Stimulated activated CD8-positive, alpha-beta memory T cell treated with anti-CD3 and anti-CD28 coated beads, Interleukin-12 subunit alpha, Interleukin-12 subunit beta, amount 100 ng/mL, for 1 hour (primary cell): Measurements from ENCODE around the gene APBA2.

ENCODE experiments used
- DNase-seq: peaks from one replicate; pipeline ENCODE4 v3.0.0-alpha.2; 2020; ENCODE audit warnings: low read depth

APBA2 gene

DNA sequence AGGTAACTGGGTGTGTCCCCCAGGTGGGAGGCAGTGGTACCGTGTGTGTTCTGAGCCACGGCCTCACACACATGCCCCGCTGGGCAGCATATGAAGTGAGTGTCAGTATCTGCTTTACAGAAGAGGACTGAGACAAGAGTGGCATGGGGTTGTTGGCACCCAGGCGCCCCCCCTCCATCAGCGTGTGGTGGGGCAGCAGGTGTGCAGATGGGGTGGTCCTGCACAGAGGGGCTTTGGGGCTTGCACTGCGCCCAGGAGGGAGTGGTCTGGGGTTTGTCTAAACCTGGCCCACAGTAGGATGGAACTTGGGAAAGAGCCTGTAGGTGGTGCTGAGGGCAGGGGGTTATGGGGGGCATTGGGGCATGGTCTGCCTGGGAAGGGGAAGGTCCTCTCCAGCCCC, 176.0 kb downstream of the APBA2 start:
- no peak for DNase-seq

DNA sequence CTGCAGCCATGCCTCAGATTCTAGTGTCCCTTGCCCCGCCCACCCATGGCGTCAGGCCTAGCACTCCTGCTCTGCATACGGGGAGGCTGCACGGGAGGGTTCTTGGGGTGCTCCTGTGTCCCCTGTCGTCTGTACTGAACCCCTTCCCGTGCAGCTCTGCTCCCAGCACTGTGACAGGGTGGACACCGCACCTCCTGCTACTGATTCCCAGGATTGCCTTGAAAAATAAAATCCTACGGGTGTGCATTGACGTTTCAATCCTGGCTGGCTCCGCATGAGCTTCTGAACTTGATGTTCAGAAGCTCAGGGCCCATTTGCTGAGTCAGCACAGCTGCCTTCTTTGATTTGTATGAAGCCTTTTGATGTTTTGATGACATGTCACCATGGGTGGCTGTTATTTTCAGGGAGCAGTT, 176.4 kb downstream of the APBA2 start:
- DNase-seq, result no peak

GRCh38 chr15:29062626-29063025, 176.9 kb downstream of the APBA2 start:
- DNase-seq, result no peak

DNA sequence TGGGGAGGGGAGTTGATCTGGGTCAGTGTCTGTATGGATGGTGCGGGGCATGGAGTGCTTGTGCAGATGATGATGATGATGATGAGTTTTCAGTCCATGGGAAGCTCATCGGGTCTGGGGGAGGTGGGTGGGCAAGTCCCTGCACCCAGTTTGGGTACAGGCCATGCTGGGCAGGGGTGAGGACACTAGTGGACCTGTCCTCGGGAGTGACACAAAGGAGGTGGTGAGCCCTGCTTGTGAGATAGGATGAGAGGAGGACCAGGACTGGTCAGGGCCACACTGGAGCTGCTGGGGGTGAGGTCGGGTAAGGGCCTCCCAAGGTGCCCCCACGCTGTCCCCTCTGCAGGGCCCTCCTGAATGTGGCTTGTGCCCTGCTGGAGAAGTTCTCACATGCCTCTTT, 177.9 kb downstream of the APBA2 start:
- DNase-seq, result no peak

GRCh38 chr15:29064290-29064689, 178.5 kb downstream of the APBA2 start:
- no peak for DNase-seq

GRCh38 chr15:29064731-29065130, 179.0 kb downstream of the APBA2 start:
- no peak for DNase-seq

GRCh38 chr15:29065571-29065970, 179.8 kb downstream of the APBA2 start:
- DNase-seq, result no peak

DNA sequence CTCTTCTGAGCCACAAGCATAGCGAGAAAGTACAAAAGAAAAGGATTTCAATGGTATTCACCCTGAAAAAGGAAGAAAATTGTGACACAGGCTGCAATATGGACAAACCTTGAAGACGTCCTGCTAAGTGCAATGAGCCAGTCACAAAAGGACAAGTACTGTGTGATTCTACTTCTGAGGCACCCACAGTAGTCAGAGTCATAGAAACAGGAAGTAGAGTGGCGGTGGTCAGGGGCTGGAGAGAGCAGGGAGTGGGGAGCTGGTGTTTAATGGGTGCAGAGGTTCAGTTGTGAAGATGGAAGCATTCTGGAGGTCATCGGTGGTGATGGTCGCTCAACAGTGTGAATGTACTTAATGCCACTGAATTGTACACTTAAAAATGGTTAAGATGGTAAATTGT, 180.5 kb downstream of the APBA2 start:
- no peak for DNase-seq

DNA sequence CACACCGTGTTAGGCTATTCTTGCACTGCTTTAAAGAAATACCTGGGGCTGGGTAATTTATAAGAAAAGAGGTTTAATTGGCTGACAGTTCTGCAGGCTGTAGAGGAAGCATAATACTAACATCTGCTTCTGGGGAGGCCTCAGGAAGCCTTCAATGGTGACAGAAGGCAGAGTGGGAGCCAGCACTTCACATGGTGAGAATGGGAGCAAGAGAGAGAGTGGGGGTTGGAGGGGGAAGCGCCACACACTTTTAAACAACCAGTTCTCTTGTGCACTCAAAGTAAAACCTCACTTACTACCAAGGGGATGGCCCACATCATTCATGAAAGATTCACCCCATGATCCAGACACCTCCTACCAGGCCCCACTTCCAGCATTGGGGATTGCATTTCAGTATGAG, 181.1 kb downstream of the APBA2 start:
- no peak for DNase-seq

- DNase-seq, result no peak
Measured at GRCh38 chr15:29067949-29068348, 182.2 kb downstream of the APBA2 start.

DNA sequence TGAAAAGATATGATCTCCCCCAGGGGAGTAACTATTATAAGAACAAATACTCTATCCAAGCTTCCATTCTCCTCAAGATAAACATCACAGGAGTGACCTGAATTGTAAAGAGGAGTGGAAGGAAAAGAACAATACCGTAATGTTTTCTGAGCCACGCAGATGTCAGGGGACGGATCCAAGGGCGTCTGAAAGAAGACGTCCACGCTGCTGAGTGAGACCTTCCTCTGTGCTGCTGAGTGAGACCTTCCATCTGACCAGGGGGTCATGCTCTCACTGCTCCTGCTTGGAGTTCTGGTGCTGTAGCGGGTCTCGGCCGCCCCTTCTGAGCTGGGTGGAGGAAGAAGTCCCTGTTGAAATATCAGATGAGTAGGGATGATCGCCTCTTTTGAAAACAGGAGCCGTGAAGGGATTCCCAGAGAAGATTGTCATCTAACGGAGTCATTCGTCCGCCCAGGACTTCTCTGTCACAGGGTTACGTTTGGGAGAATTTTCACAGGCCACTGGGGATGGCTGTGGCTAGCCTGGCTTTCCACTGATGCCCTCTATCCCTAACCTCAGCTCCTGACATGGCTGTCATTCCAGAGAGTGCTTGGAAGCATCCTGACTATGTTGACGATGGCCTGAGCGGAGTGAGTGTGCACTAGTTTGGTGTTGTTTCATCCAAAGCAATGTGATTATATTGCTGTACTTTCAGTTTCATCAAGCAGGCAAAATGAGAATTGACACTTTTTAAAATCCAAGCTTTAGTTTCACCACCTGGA, 184.9 kb downstream of the APBA2 start:
- no peak for DNase-seq

DNA sequence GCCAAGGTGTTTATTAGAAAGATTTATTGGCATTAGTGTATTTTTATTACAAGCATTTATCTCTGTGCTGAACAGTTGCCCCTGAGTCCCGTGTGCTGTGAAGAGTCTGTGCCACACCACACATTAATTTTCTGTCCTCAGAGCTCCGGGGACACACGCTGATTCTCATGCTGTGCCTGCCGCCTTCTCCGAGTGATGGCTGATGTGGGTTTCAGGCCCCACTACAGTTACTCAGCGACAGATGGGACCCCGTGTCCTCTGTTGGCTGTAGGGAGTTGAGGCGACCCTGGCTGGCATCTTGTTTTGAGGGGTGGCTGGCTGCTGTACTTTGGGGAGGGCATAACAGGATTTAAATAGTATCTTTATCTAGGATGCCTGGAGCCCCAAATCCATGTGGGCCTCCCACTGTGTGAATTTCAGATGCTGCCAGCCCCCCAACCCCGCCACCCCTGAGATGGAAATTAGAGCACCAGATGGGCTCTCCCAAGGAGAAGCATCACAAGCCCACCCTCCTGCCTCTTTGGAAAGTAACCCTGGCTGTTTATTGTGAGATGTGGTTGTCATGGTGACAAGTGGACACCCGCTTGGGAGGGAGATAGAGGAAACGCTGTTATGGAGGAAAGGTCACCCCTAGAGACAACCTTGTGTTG, 185.6 kb downstream of the APBA2 start:
- no peak for DNase-seq

DNA sequence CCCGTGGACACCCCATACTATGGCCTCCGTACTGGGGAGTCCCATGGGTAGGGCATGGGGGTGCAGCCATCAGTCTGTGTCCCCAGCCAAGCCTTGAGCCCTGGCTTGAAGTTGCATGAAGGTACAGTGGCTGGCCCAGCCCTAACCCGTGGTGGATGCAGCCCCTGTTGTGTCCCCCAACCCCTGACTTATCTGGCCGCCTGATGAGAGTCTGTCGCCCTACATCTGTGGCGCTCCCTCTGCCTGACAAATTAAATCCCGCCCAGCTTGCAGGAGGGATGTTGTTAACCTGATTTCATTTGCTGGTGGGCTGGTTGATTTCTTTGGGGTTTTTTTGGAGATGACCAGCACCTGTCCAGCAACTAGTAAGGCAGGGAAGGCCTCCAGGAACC, 186.1 kb downstream of the APBA2 start:
- no peak for DNase-seq

GRCh38 chr15:29072444-29072843, 186.7 kb downstream of the APBA2 start:
- no peak for DNase-seq

- no peak for DNase-seq
Measured at GRCh38 chr15:29074045-29074444, 188.3 kb downstream of the APBA2 start.

- DNase-seq, result no peak
Measured at GRCh38 chr15:29078541-29078940, 192.8 kb downstream of the APBA2 start.

DNA sequence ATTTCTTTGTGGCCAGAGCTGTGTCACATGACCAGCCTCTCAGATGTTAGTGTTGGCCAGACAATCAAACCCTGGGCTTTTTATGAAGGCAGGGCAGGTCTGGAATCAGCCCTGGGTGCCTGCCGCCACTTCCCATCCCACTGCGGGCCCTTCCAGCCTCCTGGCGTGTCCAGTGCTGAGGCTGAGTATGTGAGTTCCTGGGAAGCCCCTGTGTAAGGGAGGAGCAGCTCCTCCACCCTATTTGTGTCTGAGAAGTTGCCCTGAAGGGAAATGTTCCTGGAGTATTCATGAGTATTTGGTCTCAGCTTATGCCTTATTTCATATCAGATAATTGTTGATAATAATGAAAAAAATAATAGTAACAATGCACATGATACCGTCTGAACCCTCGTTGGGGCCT, 193.7 kb downstream of the APBA2 start:
- no peak for DNase-seq

GRCh38 chr15:29081781-29082180, 196.0 kb downstream of the APBA2 start:
- no peak for DNase-seq

DNA sequence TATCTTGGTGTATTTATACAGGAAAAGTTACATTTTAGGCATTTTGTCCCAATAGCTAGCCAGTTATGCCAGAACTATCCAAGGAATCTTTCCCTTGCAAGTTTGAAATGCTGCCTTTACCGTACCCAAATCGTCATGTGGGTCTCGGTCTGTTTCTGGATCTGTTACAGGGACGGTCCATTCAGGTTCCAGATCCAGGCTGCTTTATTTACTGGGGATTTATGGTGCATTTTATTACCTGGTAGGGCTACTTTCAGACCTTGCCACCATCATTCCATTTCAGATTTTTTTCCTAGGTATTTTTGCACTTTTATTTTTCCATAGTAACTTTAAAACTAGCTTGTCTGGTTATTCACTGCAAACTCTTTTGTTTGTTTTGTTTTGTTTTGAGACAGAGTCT, 197.4 kb downstream of the APBA2 start:
- no peak for DNase-seq

- no peak for DNase-seq
Measured at GRCh38 chr15:29083858-29084257, 198.1 kb downstream of the APBA2 start.

GRCh38 chr15:29086001-29086400, 200.2 kb downstream of the APBA2 start:
- DNase-seq, result no peak

DNA sequence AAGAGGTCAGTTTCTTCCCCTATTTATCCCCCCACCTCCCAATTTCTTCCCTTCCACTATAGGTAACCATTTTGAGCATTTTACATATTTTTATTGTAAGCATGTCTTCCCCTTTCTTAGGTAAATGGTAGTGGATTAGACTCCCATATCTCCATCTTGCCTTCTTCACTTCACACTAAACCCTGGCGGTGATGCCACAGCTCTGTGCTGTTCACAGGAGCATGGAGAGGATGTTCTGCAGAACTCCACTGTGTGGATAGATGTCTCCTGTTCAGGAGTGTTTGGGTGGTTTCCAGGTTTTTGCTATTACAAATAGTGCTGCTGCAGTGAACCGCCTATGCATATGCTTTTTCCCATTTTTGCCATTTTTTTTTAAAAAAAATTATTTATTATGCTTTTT, 201.1 kb downstream of the APBA2 start:
- no peak for DNase-seq

DNA sequence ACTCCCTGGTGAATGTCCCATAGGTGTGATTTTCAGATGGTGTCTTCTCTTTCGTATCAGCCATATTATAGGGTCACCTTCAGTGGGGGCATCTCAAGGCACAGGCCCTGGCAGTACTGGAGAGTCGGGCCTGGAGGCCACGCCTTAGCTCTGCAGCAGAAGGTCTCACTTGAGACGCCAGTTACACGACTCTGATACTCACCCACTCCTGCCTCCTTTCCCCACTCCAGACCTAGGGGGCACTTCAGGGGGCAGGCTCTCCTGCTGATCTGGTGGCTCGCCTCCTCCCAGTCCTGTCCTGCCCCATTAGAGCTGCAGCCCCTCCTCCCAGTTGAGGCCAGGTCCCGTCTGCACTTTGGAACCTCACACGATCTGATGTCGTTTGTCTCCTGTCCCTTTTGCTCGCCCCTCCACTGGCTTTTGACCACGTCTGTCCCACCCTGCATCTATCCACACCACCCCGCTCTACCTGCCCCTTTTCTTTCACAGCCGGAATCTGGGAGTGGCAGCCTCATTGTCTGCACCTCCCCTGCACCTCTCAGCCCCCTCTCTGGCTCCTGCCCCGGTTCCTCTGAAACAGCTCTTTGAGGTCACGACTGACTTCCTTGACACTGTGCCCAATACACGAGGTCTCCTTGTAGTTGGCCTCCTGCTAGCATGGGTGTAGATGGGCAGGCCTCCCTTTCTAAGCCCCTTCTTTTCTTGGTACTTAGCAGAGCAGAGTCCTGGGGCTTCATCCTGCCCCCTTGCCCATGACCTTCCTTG, 201.9 kb downstream of the APBA2 start:
- DNase-seq, result no peak
